HepG2 (cell line): Measurements from ENCODE around the gene GNL3. TPM values are rescaled to one million over a fixed set of nuclear protein-coding genes. Genes with fewer than 3 reads are reported as not detected.

Source experiments
- ATRX ChIP-seq: sonication (generic); formaldehyde crosslinking; IDR thresholded peaks from 2 replicates; pipeline ENCODE4 v1.4.0; 2020; ENCODE audit warnings: missing genetic modification reagents, borderline replicate concordance
- GABPA ChIP-seq, 2 experiments: IDR thresholded peaks; 2 replicates each; pipeline ENCODE4 v1.6.1; 2011 to 2016; ENCODE audit warnings: low read depth in 2 of 2, low read length in 1 of 2, missing biosample characterization in 1 of 2, missing genetic modification characterization in 1 of 2
- GMEB2 ChIP-seq: IDR thresholded peaks from 2 replicates; pipeline ENCODE4 v1.6.1; 2016; ENCODE audit warnings: missing biosample characterization, missing genetic modification reagents, low read depth
- NFRKB ChIP-seq: fragments of 450-650 bp; IDR thresholded peaks from 2 replicates; pipeline ENCODE4 v1.6.1; 2017
- NKX3-1 ChIP-seq: sonication (generic); formaldehyde crosslinking; IDR thresholded peaks from 2 replicates; pipeline ENCODE4 v1.5.0; 2020; ENCODE audit warnings: missing genetic modification reagents
- RBFOX2 ChIP-seq: fragments of 200-400 bp; formaldehyde crosslinking; IDR thresholded peaks from 2 replicates; pipeline ENCODE4 v1.6.1; 2017; ENCODE audit warnings: low read depth, mild to moderate bottlenecking, low read length
- SKI ChIP-seq: fragments of 450-650 bp; IDR thresholded peaks from one replicate; pipeline ENCODE4 v1.6.1; 2018; ENCODE audit warnings: mild to moderate bottlenecking; ENCODE audit not compliant: partially characterized antibody
- SMAD3 ChIP-seq: sonication (generic); formaldehyde crosslinking; IDR thresholded peaks from 2 replicates; pipeline ENCODE4 v1.4.0; 2020; ENCODE audit warnings: missing genetic modification reagents
- SMARCC2 ChIP-seq: fragments of 450-650 bp; IDR thresholded peaks from 2 replicates; pipeline ENCODE4 v1.6.1; 2017; ENCODE audit warnings: antibody characterized with exemption, mild to moderate bottlenecking
- SMC3 ChIP-seq: IDR thresholded peaks from 2 replicates; pipeline ENCODE4 v1.6.1; 2011; ENCODE audit warnings: low read length, improper control_type of control experiment
- SYNCRIP ChIP-seq: fragments of 200-400 bp; formaldehyde crosslinking; IDR thresholded peaks from 2 replicates; pipeline ENCODE4 v1.6.1; 2018; ENCODE audit warnings: mild to moderate bottlenecking, low read depth, low read length; ENCODE audit not compliant: insufficient read depth
- YEATS4 ChIP-seq: sonication (generic); formaldehyde crosslinking; IDR thresholded peaks from 2 replicates; pipeline ENCODE4 v1.4.0; 2020; ENCODE audit warnings: missing genetic modification reagents, borderline replicate concordance
- ZBTB39 ChIP-seq: sonication (generic); formaldehyde crosslinking; IDR thresholded peaks from 2 replicates; pipeline ENCODE4 v1.5.0; 2020; ENCODE audit warnings: missing genetic modification reagents
- ZBTB43 ChIP-seq: sonication (generic); formaldehyde crosslinking; conservative IDR thresholded peaks from 2 replicates; pipeline ENCODE4 v1.4.0; 2020; ENCODE audit warnings: missing genetic modification reagents
- ZFP36 ChIP-seq: fragments of 150-350 bp; IDR thresholded peaks from 2 replicates; pipeline ENCODE4 v1.6.1; 2018; ENCODE audit warnings: borderline replicate concordance, low read length, low read depth; ENCODE audit not compliant: partially characterized antibody
- ZNF17 ChIP-seq: sonication (generic); formaldehyde crosslinking; IDR thresholded peaks from 2 replicates; pipeline ENCODE4 v1.5.0; 2020; ENCODE audit warnings: mild to moderate bottlenecking, missing genetic modification reagents
- ZNF30 ChIP-seq: sonication (generic); formaldehyde crosslinking; IDR thresholded peaks from 2 replicates; pipeline ENCODE4 v1.5.0; 2020; ENCODE audit warnings: mild to moderate bottlenecking, missing genetic modification reagents
- ZNF773 ChIP-seq: sonication (generic); formaldehyde crosslinking; IDR thresholded peaks from 2 replicates; pipeline ENCODE4 v1.4.0; 2020; ENCODE audit warnings: missing genetic modification reagents, borderline replicate concordance
- ZSCAN31 ChIP-seq: sonication (generic); formaldehyde crosslinking; IDR thresholded peaks from 2 replicates; pipeline ENCODE4 v1.5.0; 2020; ENCODE audit warnings: low read depth, mild to moderate bottlenecking, missing genetic modification reagents
- polyA plus RNA-seq, 8 experiments: library from polyadenylated mRNA; depleted of rRNA in 3 of 8; stranded (reverse) in 7 of 8; unstranded in 1 of 8; fragments of >200 nt; fragmentation: Illumina TruSeq in 4 of 8; extraction: Trizol in 4 of 8; gene quantifications; 2 replicates each; pipeline versions ENCODE4 v1.2.1 to v1.2.3, GENCODE V29; 2011 to 2016; ENCODE audit warnings: low read depth in 4 of 8, missing spikeins in 1 of 8, mixed read lengths in 1 of 8; ENCODE audit not compliant: insufficient read depth in 1 of 8
- total RNA-seq, 5 experiments: library from RNA; depleted of rRNA; stranded (reverse); fragments of >200 nt; fragmentation: Illumina TruSeq; extraction: Trizol; gene quantifications; 2 replicates each; pipeline ENCODE4 v1.2.3, GENCODE V29; 2016; ENCODE audit warnings: low read depth in 1 of 5
- TF ChIP-seq, protein P1 (sequence below): sonication (generic); formaldehyde crosslinking; IDR thresholded peaks from 2 replicates; pipeline ENCODE4 v1.4.0; 2020; ENCODE audit warnings: mild to moderate bottlenecking, missing genetic modification reagents
- TF ChIP-seq, protein P2 (sequence below): sonication (generic); formaldehyde crosslinking; IDR thresholded peaks from 2 replicates; pipeline ENCODE4 v1.5.1; 2020; ENCODE audit warnings: missing genetic modification reagents, mild to moderate bottlenecking, borderline replicate concordance
- TF ChIP-seq, protein P3 (sequence below): sonication (generic); formaldehyde crosslinking; IDR thresholded peaks from 2 replicates; pipeline ENCODE4 v1.4.0; 2020; ENCODE audit warnings: missing genetic modification reagents

The GNL3 gene
- total and polyA plus RNA-seq, 2 of the 13 experiments (the other 11 are each of a cell fraction or from before 2014, with no cell fraction given), result 129 to 257 TPM

GRCh38 chr3:52704611-52705437, 19.0 kb downstream of the GNL3 start (continued):
- TF ChIP-seq, protein P1, sequence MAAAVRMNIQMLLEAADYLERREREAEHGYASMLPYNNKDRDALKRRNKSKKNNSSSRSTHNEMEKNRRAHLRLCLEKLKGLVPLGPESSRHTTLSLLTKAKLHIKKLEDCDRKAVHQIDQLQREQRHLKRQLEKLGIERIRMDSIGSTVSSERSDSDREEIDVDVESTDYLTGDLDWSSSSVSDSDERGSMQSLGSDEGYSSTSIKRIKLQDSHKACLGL, result peak; percentile 70; the same call in 1 of the 2 replicates
- TF ChIP-seq, protein P2, sequence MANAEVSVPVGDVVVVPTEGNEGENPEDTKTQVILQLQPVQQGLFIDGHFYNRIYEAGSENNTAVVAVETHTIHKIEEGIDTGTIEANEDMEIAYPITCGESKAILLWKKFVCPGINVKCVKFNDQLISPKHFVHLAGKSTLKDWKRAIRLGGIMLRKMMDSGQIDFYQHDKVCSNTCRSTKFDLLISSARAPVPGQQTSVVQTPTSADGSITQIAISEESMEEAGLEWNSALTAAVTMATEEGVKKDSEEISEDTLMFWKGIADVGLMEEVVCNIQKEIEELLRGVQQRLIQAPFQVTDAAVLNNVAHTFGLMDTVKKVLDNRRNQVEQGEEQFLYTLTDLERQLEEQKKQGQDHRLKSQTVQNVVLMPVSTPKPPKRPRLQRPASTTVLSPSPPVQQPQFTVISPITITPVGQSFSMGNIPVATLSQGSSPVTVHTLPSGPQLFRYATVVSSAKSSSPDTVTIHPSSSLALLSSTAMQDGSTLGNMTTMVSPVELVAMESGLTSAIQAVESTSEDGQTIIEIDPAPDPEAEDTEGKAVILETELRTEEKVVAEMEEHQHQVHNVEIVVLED (CRISPR knock-in tag), result no peak
- TF ChIP-seq ZNF30 (CRISPR knock-in tag) (no peak), GABPA (IDR thresholded peaks at IDR 0.05; ENCODE audit: low read depth, low read length) (no peak), GABPA (CRISPR knock-in tag; IDR thresholded peaks at IDR 0.05; ENCODE audit: low read depth) (peak; percentile 56), ZNF773 (no peak), RBFOX2 (no peak), ZFP36 (no peak), ZSCAN31 (no peak), SMARCC2 (no peak), ZNF17 (CRISPR knock-in tag) (no peak), SMAD3 (CRISPR knock-in tag) (peak; percentile 74), YEATS4 (CRISPR knock-in tag) (peak; percentile 82), SMC3 (no peak; the same call in 1 of the 2 replicates), ZBTB39 (peak; percentile 41; the same call in 1 of the 2 replicates), ZBTB43 (0 out of 2 replicates have a peak, but pooled peaks have one; percentile 53), GMEB2 (CRISPR knock-in tag) (no peak), ATRX (CRISPR knock-in tag) (no peak), NKX3-1 (peak; percentile 76; the same call in 1 of the 2 replicates), SKI (peak; percentile 92), NFRKB (no peak), SYNCRIP (no peak)
- TF ChIP-seq, protein P3, sequence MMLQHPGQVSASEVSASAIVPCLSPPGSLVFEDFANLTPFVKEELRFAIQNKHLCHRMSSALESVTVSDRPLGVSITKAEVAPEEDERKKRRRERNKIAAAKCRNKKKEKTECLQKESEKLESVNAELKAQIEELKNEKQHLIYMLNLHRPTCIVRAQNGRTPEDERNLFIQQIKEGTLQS, result no peak
